Measurements from ENCODE around the gene KLK3.

The KLK3 gene

GRCh38 chr19:50850738-50851137 lies 4.0 kb upstream of the KLK3 start:
- no peak for TF ChIP-seq CTCF (IDR thresholded peaks at IDR 0.05; ENCODE audit: low read depth, low read length)

GRCh38 chr19:50851620-50852019 lies 3.1 kb upstream of the KLK3 start:
- DNase-seq (ENCODE audit: extremely low read depth, low read depth): no peak
- TF ChIP-seq CTCF (IDR thresholded peaks at IDR 0.05; ENCODE audit: low read depth, low read length): no peak

More at GRCh38 chr19:50850738-50851137, 4.0 kb upstream of the KLK3 start:
- DNase-seq (ENCODE audit: extremely low read depth, low read depth): no peak

GRCh38 chr19:50857366-50857765 lies 2.7 kb downstream of the KLK3 start:
- TF ChIP-seq CTCF (IDR thresholded peaks at IDR 0.05; ENCODE audit: low read depth, low read length): no peak
- no peak for DNase-seq (ENCODE audit: extremely low read depth, low read depth)

GRCh38 chr19:50858886-50859285 lies 4.2 kb downstream of the KLK3 start:
- no peak for DNase-seq (ENCODE audit: extremely low read depth, low read depth)

GRCh38 chr19:50859849-50860248 lies 5.1 kb downstream of the KLK3 start:
- TF ChIP-seq CTCF (IDR thresholded peaks at IDR 0.05; ENCODE audit: low read depth, low read length): no peak

More at GRCh38 chr19:50858886-50859285, 4.2 kb downstream of the KLK3 start:
- TF ChIP-seq CTCF (IDR thresholded peaks at IDR 0.05; ENCODE audit: low read depth, low read length): no peak

GRCh38 chr19:50861010-50861409 lies 6.3 kb downstream of the KLK3 start:
- TF ChIP-seq CTCF (IDR thresholded peaks at IDR 0.05; ENCODE audit: low read depth, low read length): no peak
- DNase-seq (ENCODE audit: extremely low read depth, low read depth): no peak

More at GRCh38 chr19:50859849-50860248, 5.1 kb downstream of the KLK3 start:
- DNase-seq (ENCODE audit: extremely low read depth, low read depth): no peak

GRCh38 chr19:50861496-50862286 lies 7.0 kb downstream of the KLK3 start:
- no peak for TF ChIP-seq CTCF (IDR thresholded peaks at IDR 0.05; ENCODE audit: low read depth, low read length)
- no peak for DNase-seq (ENCODE audit: extremely low read depth, low read depth)

All from AG09319 (cell line).